Neural cell (in vitro differentiated cells): Measurements from ENCODE around the gene TPSD1. TPM values are rescaled to one million over a fixed set of nuclear protein-coding genes. Genes with fewer than 3 reads are reported as not detected.

Experiments used
- H2AFZ ChIP-seq: fragments of 200-600, 300-800 bp; sonication (generic), shearing (Covaris generic); 2 replicates; pipeline ENCODE4 v1.6.0; 2014; ENCODE audit warnings: low read depth, mild to moderate bottlenecking, antibody characterized with exemption, low read length, moderate library complexity
- H3F3A ChIP-seq: fragments of 200-600 bp; shearing (Covaris generic); 2 replicates; pipeline ENCODE4 v1.6.1; 2016; ENCODE audit warnings: mild to moderate bottlenecking, moderate library complexity, mixed read lengths, antibody characterized with exemption, low read length; ENCODE audit not compliant: insufficient read depth, poor library complexity, severe bottlenecking
- H3K27ac ChIP-seq: fragments of 200-600, 300-800 bp; sonication (generic), shearing (Covaris generic); 2 replicates; pipeline ENCODE4 v1.5.1; 2014; ENCODE audit warnings: mild to moderate bottlenecking, low read length, moderate library complexity
- H3K27me3 ChIP-seq: fragments of 300-800, 200-600 bp; sonication (generic), shearing (Covaris generic); 2 replicates; pipeline ENCODE4 v1.6.0; 2014; ENCODE audit warnings: mild to moderate bottlenecking, low read depth, low read length, moderate library complexity; ENCODE audit not compliant: insufficient read depth
- H3K36me3 ChIP-seq: fragments of 300-800, 200-600 bp; sonication (generic), shearing (Covaris generic); 2 replicates; pipeline ENCODE4 v1.5.1; 2014; ENCODE audit warnings: mild to moderate bottlenecking, antibody characterized with exemption, low read length, moderate library complexity; ENCODE audit not compliant: insufficient read depth
- H3K4me2 ChIP-seq: fragments of 300-800, 200-600 bp; sonication (generic), shearing (Covaris generic); 2 replicates; pipeline ENCODE4 v1.6.0; 2014; ENCODE audit warnings: mild to moderate bottlenecking, low read length
- H3K4me3 ChIP-seq: fragments of 300-800, 200-600 bp; sonication (generic), shearing (Covaris generic); 2 replicates; pipeline ENCODE4 v1.5.1; 2014; ENCODE audit warnings: mild to moderate bottlenecking, low read length, moderate library complexity
- H3K79me2 ChIP-seq: fragments of 200-600 bp; shearing (Covaris generic); replicated peaks from 2 replicates; pipeline ENCODE4 v1.6.0; 2014; ENCODE audit warnings: mild to moderate bottlenecking, low read length, moderate library complexity; ENCODE audit not compliant: insufficient read depth
- H3K9ac ChIP-seq: fragments of 300-800, 200-600 bp; sonication (generic), shearing (Covaris generic); 2 replicates; pipeline ENCODE4 v1.6.1; 2016; ENCODE audit warnings: mild to moderate bottlenecking, low read length, mixed read lengths
- H3K9me2 ChIP-seq: fragments of 200-600 bp; shearing (Covaris generic); 2 replicates; pipeline ENCODE4 v1.6.1; 2016; ENCODE audit warnings: mild to moderate bottlenecking, low read length, mixed read lengths; ENCODE audit not compliant: insufficient read depth
- H3K9me3 ChIP-seq: fragments of 200-600, 300-800 bp; sonication (generic), shearing (Covaris generic); 2 replicates; pipeline ENCODE4 v1.6.1; 2016; ENCODE audit warnings: mild to moderate bottlenecking, mixed run types, low read length, moderate library complexity, mixed read lengths
- H4K20me1 ChIP-seq: fragments of 200-600 bp; shearing (Covaris generic); 2 replicates; pipeline ENCODE4 v1.6.1; 2016; ENCODE audit warnings: mild to moderate bottlenecking, mixed run types; ENCODE audit not compliant: insufficient read depth
- CTCF ChIP-seq: fragments of 450-650 bp; IDR thresholded peaks from 2 replicates; pipeline ENCODE4 v1.5.1; 2014; ENCODE audit warnings: antibody characterized with exemption, mild to moderate bottlenecking, moderate library complexity; ENCODE audit not compliant: poor library complexity, severe bottlenecking
- EP300 ChIP-seq: fragments of 450-650 bp; conservative IDR thresholded peaks from 2 replicates; pipeline ENCODE4 v1.6.1; 2014; ENCODE audit warnings: antibody characterized with exemption, mild to moderate bottlenecking, moderate library complexity; ENCODE audit not compliant: poor library complexity, severe bottlenecking
- EZH2 ChIP-seq: fragments of 200-600, 300-800 bp; shearing (Covaris generic), sonication (generic); IDR thresholded peaks from 2 replicates; pipeline ENCODE4 v1.6.1; 2014; ENCODE audit warnings: antibody characterized with exemption, low read length, borderline replicate concordance, mild to moderate bottlenecking; ENCODE audit not compliant: insufficient read depth, poor library complexity, severe bottlenecking
- MXI1 ChIP-seq: fragments of 450-650 bp; conservative IDR thresholded peaks from 2 replicates; pipeline ENCODE4 v1.6.1; 2014; ENCODE audit warnings: antibody characterized with exemption, mild to moderate bottlenecking; ENCODE audit not compliant: poor library complexity, severe bottlenecking
- POLR2AphosphoS5 ChIP-seq: IDR thresholded peaks from 2 replicates; pipeline ENCODE4 v1.6.1; 2012
- RAD21 ChIP-seq: fragments of 450-650 bp; conservative IDR thresholded peaks from 2 replicates; pipeline ENCODE4 v1.6.1; 2014; ENCODE audit warnings: antibody characterized with exemption, mild to moderate bottlenecking, moderate library complexity
- REST ChIP-seq: IDR thresholded peaks from 2 replicates; pipeline ENCODE4 v1.6.1; 2012; ENCODE audit warnings: borderline replicate concordance
- SMC3 ChIP-seq: fragments of 450-650 bp; conservative IDR thresholded peaks from 2 replicates; pipeline ENCODE4 v1.6.1; 2014; ENCODE audit warnings: antibody characterized with exemption, mild to moderate bottlenecking, moderate library complexity; ENCODE audit not compliant: poor library complexity
- TAF1 ChIP-seq: IDR thresholded peaks from 2 replicates; pipeline ENCODE4 v1.6.1; 2012; ENCODE audit warnings: low read depth
- polyA plus RNA-seq: library from polyadenylated mRNA; depleted of rRNA; stranded (reverse); fragments of >200 nt; gene quantifications from 2 replicates; pipeline ENCODE4 v1.2.3, GENCODE V29; 2014

Gene TPSD1
- polyA plus RNA-seq, 1 donor from 2014 or later, result not detected

GRCh38 chr16:1286513-1287094 lies 30.7 kb downstream of the TPSD1 start:
- H4K20me1 ChIP-seq, result no peaks in the 10 kb centered on the region
- no peak overlapping the region for H3K4me3 ChIP-seq
- no peaks in the 10 kb centered on the region for H3K79me2 ChIP-seq
- TF ChIP-seq POLR2AphosphoS5, result no peak
- no peak for TF ChIP-seq TAF1
- no peak for TF ChIP-seq SMC3
- no peak for TF ChIP-seq EZH2
- TF ChIP-seq MXI1, result no peak
- TF ChIP-seq RAD21, result no peak
- TF ChIP-seq EP300, result no peak
- no peaks in the 10 kb centered on the region for H3K36me3 ChIP-seq
- no peak overlapping the region for H3K9ac ChIP-seq
- H3K9me3 ChIP-seq, result no peaks in the 10 kb centered on the region
- H2AFZ ChIP-seq, result no peak overlapping the region
- no peaks in the 10 kb centered on the region for H3F3A ChIP-seq
- no peak overlapping the region for H3K27ac ChIP-seq
- H3K9me2 ChIP-seq, result no peaks in the 10 kb centered on the region
- no peaks in the 10 kb centered on the region for H3K27me3 ChIP-seq
- no peak overlapping the region for H3K4me2 ChIP-seq

- H3K27ac ChIP-seq, result no peak overlapping the region
- no peaks in the 10 kb centered on the region for H3K79me2 ChIP-seq
- H3K4me3 ChIP-seq, result no peak overlapping the region
- H3K9ac ChIP-seq, result no peak overlapping the region
- no peaks in the 10 kb centered on the region for H3K36me3 ChIP-seq
- no peak overlapping the region for H2AFZ ChIP-seq
- H3K4me2 ChIP-seq, result no peak overlapping the region
- H3F3A ChIP-seq, result no peaks in the 10 kb centered on the region
- H3K9me3 ChIP-seq, result no peaks in the 10 kb centered on the region
- no peaks in the 10 kb centered on the region for H4K20me1 ChIP-seq
- TF ChIP-seq CTCF (no peak), MXI1 (no peak), POLR2AphosphoS5 (no peak), SMC3 (no peak), EP300 (no peak), EZH2 (no peak), TAF1 (no peak), REST (no peak), RAD21 (no peak)
- no peaks in the 10 kb centered on the region for H3K27me3 ChIP-seq
- H3K9me2 ChIP-seq, result no peaks in the 10 kb centered on the region
Measured at GRCh38 chr16:1287982-1288670, 32.3 kb downstream of the TPSD1 start.
